NB4 (cell line): Measurements from ENCODE around the gene SLC16A10.

Experiments
- MYC ChIP-seq: IDR thresholded peaks from 2 replicates; pipeline ENCODE4 v1.6.1; 2011; ENCODE audit warnings: low read depth, low read length
- POLR2A ChIP-seq: IDR thresholded peaks from 2 replicates; pipeline ENCODE4 v1.6.1; 2011; ENCODE audit warnings: mild to moderate bottlenecking; ENCODE audit not compliant: insufficient read length; ENCODE audit errors: extremely low read depth
- TF ChIP-seq, protein P1 (sequence below): IDR thresholded peaks from one replicate; pipeline ENCODE4 v1.5.1; 2012; ENCODE audit warnings: low read depth, low read length

DNA sequence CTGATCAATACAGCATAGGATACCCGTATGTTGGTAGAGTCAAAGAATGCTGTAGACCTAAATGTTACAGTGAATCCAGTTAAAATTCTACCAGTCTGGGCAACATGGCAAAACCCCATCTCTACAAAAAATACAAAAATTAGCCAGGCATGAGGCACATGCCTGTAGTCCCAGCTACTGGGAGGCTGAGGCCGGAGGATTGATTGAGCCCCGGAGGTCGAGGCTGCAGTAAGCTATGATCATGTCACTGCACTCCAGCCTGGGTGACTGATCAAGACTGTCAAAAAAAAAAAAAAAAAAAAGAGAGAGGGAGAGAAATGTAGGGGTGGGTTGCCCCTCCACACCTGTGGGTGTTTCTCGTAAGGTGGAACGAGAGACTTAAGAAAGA is 167.5 kb downstream of the SLC16A10 start:
- TF ChIP-seq, protein P1, sequence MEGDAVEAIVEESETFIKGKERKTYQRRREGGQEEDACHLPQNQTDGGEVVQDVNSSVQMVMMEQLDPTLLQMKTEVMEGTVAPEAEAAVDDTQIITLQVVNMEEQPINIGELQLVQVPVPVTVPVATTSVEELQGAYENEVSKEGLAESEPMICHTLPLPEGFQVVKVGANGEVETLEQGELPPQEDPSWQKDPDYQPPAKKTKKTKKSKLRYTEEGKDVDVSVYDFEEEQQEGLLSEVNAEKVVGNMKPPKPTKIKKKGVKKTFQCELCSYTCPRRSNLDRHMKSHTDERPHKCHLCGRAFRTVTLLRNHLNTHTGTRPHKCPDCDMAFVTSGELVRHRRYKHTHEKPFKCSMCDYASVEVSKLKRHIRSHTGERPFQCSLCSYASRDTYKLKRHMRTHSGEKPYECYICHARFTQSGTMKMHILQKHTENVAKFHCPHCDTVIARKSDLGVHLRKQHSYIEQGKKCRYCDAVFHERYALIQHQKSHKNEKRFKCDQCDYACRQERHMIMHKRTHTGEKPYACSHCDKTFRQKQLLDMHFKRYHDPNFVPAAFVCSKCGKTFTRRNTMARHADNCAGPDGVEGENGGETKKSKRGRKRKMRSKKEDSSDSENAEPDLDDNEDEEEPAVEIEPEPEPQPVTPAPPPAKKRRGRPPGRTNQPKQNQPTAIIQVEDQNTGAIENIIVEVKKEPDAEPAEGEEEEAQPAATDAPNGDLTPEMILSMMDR: no peak
- TF ChIP-seq POLR2A (no peak), MYC (no peak)
